ENCODE data around the gene HEPHL1.
"Not testable (repeated sequence)": the region's sequence is repeated elsewhere in the genome, so short reads cannot be mapped to it uniquely, and the experiment has no call there.

HEPHL1 gene

GRCh38 chr11:94091091-94091490 is 69.9 kb downstream of the HEPHL1 start:
- no peak for DNase-seq

GRCh38 chr11:94100253-94100652 is 79.1 kb downstream of the HEPHL1 start:
- DNase-seq: no peak

GRCh38 chr11:94103471-94103870 is 82.3 kb downstream of the HEPHL1 start:
- no peak for DNase-seq

- DNase-seq: no peak
These were observed 83.6 kb downstream of the HEPHL1 start for GRCh38 chr11:94104734-94105133.

- no peak for DNase-seq
These were observed 85.6 kb downstream of the HEPHL1 start for GRCh38 chr11:94106716-94107115.

GRCh38 chr11:94107363-94107762 is 86.2 kb downstream of the HEPHL1 start:
- DNase-seq: no peak

- DNase-seq: no peak
These were observed 90.1 kb downstream of the HEPHL1 start for GRCh38 chr11:94111241-94111640.

- no peak for DNase-seq
These were observed 90.5 kb downstream of the HEPHL1 start for GRCh38 chr11:94111660-94112059.

GRCh38 chr11:94112206-94112953 is 91.2 kb downstream of the HEPHL1 start:
- no peak for DNase-seq

GRCh38 chr11:94117197-94117574 is 96.0 kb downstream of the HEPHL1 start:
- no peak for DNase-seq

GRCh38 chr11:94117871-94118270 is 96.7 kb downstream of the HEPHL1 start:
- no peak for DNase-seq

- DNase-seq: not testable (repeated sequence)
These were observed 98.5 kb downstream of the HEPHL1 start for GRCh38 chr11:94119676-94120075.

- DNase-seq: not testable (repeated sequence)
These were observed 99.4 kb downstream of the HEPHL1 start for GRCh38 chr11:94120516-94120915.

- no peak for DNase-seq
These were observed 99.8 kb downstream of the HEPHL1 start for GRCh38 chr11:94120946-94121345.

GRCh38 chr11:94125407-94126115 is 104.4 kb downstream of the HEPHL1 start:
- no peak for DNase-seq

GRCh38 chr11:94127638-94128037 is 106.5 kb downstream of the HEPHL1 start:
- no peak for DNase-seq

- peak in 1 of 4 experiments; percentile 41 for DNase-seq
These were observed 107.2 kb downstream of the HEPHL1 start for GRCh38 chr11:94128291-94128745.

GRCh38 chr11:94128746-94129511 is 107.8 kb downstream of the HEPHL1 start, which contains the start of gene PANX1:
PANX1 (plus strand) TSS chr11:94128841; CDS start chr11:94129313, 472 bp downstream.
- DNase-seq: peak; percentile 22 to 60 (median 35)

- DNase-seq: no peak
These were observed 108.6 kb downstream of the HEPHL1 start for GRCh38 chr11:94129512-94130297.

GRCh38 chr11:94130298-94131046 is 109.3 kb downstream of the HEPHL1 start:
- no peak for DNase-seq

GRCh38 chr11:94131047-94131717 is 110.0 kb downstream of the HEPHL1 start:
- no peak for DNase-seq

All from activated naive CD4-positive, alpha-beta T cell (primary cell).